HepG2 (cell line): Measurements from ENCODE around the gene CEP131. TPM values are rescaled to one million over a fixed set of nuclear protein-coding genes. Genes with fewer than 3 reads are reported as not detected.

ENCODE experiments used
- ATAC-seq: fragments of 200-7000 bp; cut with Tn5 transposase; 3 replicates; pipeline ENCODE4 v1.9.1; 2020; ENCODE audit warnings: mild to moderate bottlenecking, moderate library complexity
- BruUV-seq: library from RNA; stranded (reverse); fragments of 400-500 nt; replicated peaks from 2 replicates; lab custom pipeline; 2021; lab: Mats Ljungman, UMichigan
- CTCF ChIA-PET: fragments of 300-600 bp; formaldehyde crosslinking; extraction: SDS; loops from one replicate; lab custom pipeline; 2021; ENCODE audit warnings: low total read pairs, inconsistent platforms, low intra/inter-chr PET ratio; lab: Yijun Ruan, JAX
- POLR2A ChIA-PET: fragments of 350-600 bp; sonication (Branson Sonifier 250); formaldehyde crosslinking; loops from one replicate; lab custom pipeline; 2020; ENCODE audit warnings: antibody characterized with exemption, inconsistent platforms; lab: Yijun Ruan, JAX
- DNase-seq: peaks from one replicate; pipeline ENCODE4 v3.0.0-alpha.2; 2015; ENCODE audit warnings: low spot score
- FAIRE-seq: peaks from 3 replicates; lab custom pipeline; 2011; peaks lifted over from hg19 to GRCh38; lab: Jason Lieb, UNC
- H2AFZ ChIP-seq: one replicate; pipeline ENCODE4 v1.6.1; 2011; ENCODE audit warnings: low read length, inconsistent platforms
- H3K27ac ChIP-seq: fragments of 300-600 bp; 3 replicates; pipeline ENCODE4 v1.8.0; 2011; ENCODE audit warnings: mixed run types, mild to moderate bottlenecking, mixed read lengths, low read length, inconsistent platforms; ENCODE audit not compliant: insufficient read depth; ENCODE audit errors: extremely low read length
- H3K27me3 ChIP-seq, 2 experiments: fragments of 200-600 bp in 1 of 2; 2 replicates in 1 of 2; 3 replicates in 1 of 2; pipeline versions ENCODE4 v1.6.0 to v1.8.0; 2011; ENCODE audit warnings: low read length in 2 of 2, mild to moderate bottlenecking in 2 of 2, moderate library complexity in 2 of 2, inconsistent platforms in 1 of 2; ENCODE audit not compliant: insufficient read depth in 2 of 2, control insufficient read depth in 1 of 2
- H3K36me3 ChIP-seq, 2 experiments: fragments of 200-600 bp in 1 of 2; replicated peaks in 1 of 2; 2 replicates in 1 of 2; 3 replicates in 1 of 2; pipeline versions ENCODE4 v1.5.1 to v1.8.0; 2011; ENCODE audit warnings: low read length in 2 of 2, inconsistent platforms in 1 of 2; ENCODE audit not compliant: insufficient read depth in 2 of 2, control insufficient read depth in 1 of 2
- H3K4me1 ChIP-seq: 2 replicates; pipeline ENCODE4 v1.5.1; 2012; ENCODE audit warnings: low read length, inconsistent platforms; ENCODE audit not compliant: insufficient read depth
- H3K4me2 ChIP-seq: 2 replicates; pipeline ENCODE4 v1.6.0; 2011; ENCODE audit warnings: low read depth, low read length, inconsistent platforms
- H3K4me3 ChIP-seq, 3 experiments: fragments of 200-600 bp in 1 of 3; sonication (generic), shearing (Covaris generic) in 1 of 3; replicated peaks in 1 of 3; 2 replicates each; pipeline ENCODE4 v1.5.1; 2011 to 2016; ENCODE audit warnings: low read length in 3 of 3, inconsistent platforms in 2 of 3, low read depth in 2 of 3, mild to moderate bottlenecking in 2 of 3, control low read depth in 1 of 3, mixed read lengths in 1 of 3; ENCODE audit not compliant: insufficient read depth in 1 of 3
- H3K79me2 ChIP-seq: one replicate; pipeline ENCODE4 v1.6.1; 2011; ENCODE audit warnings: low read length, inconsistent platforms; ENCODE audit not compliant: insufficient read depth
- H3K9ac ChIP-seq: 2 replicates; pipeline ENCODE4 v1.6.0; 2011; ENCODE audit warnings: mild to moderate bottlenecking, low read depth, low read length, inconsistent platforms; ENCODE audit not compliant: insufficient read depth
- H3K9me3 ChIP-seq: 2 replicates; pipeline ENCODE4 v1.5.1; 2012; ENCODE audit warnings: mild to moderate bottlenecking, low read length
- H4K20me1 ChIP-seq: 2 replicates; pipeline ENCODE4 v1.6.0; 2011; ENCODE audit warnings: inconsistent platforms, mild to moderate bottlenecking, low read length, moderate library complexity; ENCODE audit not compliant: insufficient read depth
- ASH2L ChIP-seq: fragments of 300-600, 200-600 bp; sonication (generic); IDR thresholded peaks from 2 replicates; pipeline ENCODE4 v1.7.0; 2017; ENCODE audit warnings: low read depth, mild to moderate bottlenecking, moderate library complexity, mixed read lengths, low read length; ENCODE audit not compliant: insufficient read length
- FOXK1 ChIP-seq: sonication (generic); formaldehyde crosslinking; IDR thresholded peaks from 2 replicates; pipeline ENCODE4 v1.4.0; 2020; ENCODE audit warnings: low read depth, missing genetic modification reagents, borderline replicate concordance
- KDM5B ChIP-seq: sonication (generic); formaldehyde crosslinking; IDR thresholded peaks from 2 replicates; pipeline ENCODE4 v1.4.0; 2020; ENCODE audit warnings: missing genetic modification reagents, mild to moderate bottlenecking, borderline replicate concordance
- MIER3 ChIP-seq: IDR thresholded peaks from 2 replicates; pipeline ENCODE4 v1.6.1; 2016; ENCODE audit warnings: missing compliant biosample characterization, borderline replicate concordance
- MIXL1 ChIP-seq: IDR thresholded peaks from 2 replicates; pipeline ENCODE4 v1.6.1; 2016
- PRPF4 ChIP-seq: fragments of 200-400 bp; formaldehyde crosslinking; IDR thresholded peaks from 2 replicates; pipeline ENCODE4 v1.6.1; 2016; ENCODE audit warnings: low read length, low read depth; ENCODE audit not compliant: poor library complexity, severe bottlenecking
- SMAD1 ChIP-seq: sonication (generic); formaldehyde crosslinking; IDR thresholded peaks from 2 replicates; pipeline ENCODE4 v1.4.0; 2020; ENCODE audit warnings: missing genetic modification reagents, low read depth, mild to moderate bottlenecking, borderline replicate concordance
- SMAD3 ChIP-seq: sonication (generic); formaldehyde crosslinking; IDR thresholded peaks from 2 replicates; pipeline ENCODE4 v1.4.0; 2020; ENCODE audit warnings: missing genetic modification reagents
- ZNF569 ChIP-seq: sonication (generic); formaldehyde crosslinking; IDR thresholded peaks from 2 replicates; pipeline ENCODE4 v1.5.0; 2020; ENCODE audit warnings: mild to moderate bottlenecking, missing genetic modification reagents, moderate library complexity, borderline replicate concordance
- WGBS: methylation state at CpG from one replicate; pipeline ENCODE4 v1.1.6; 2017; ENCODE audit warnings: low lambda C conversion rate; 5-methylcytosine and 5-hydroxymethylcytosine counted together
- in situ Hi-C: cut with HindIII; loops from 2 replicates; pipeline ENCODE4 v1.10.0; 2017; ENCODE audit warnings: low pct_unique_long_range_greater_than_20kb; ENCODE audit not compliant: extremely low pct_ligation_motif_present
- intact Hi-C: fragments of 100-400 bp; cut with micrococcal nuclease; formaldehyde crosslinking; loops from one replicate; pipeline ENCODE4 v1.10.0; 2022; ENCODE audit not compliant: unreplicated experiment
- polyA plus RNA-seq, 8 experiments: library from polyadenylated mRNA; depleted of rRNA in 3 of 8; stranded (reverse) in 7 of 8; unstranded in 1 of 8; fragments of >200 nt; fragmentation: Illumina TruSeq in 4 of 8; extraction: Trizol in 4 of 8; gene quantifications; 2 replicates each; pipeline versions ENCODE4 v1.2.1 to v1.2.3, GENCODE V29; 2011 to 2016; ENCODE audit warnings: low read depth in 4 of 8, missing spikeins in 1 of 8, mixed read lengths in 1 of 8; ENCODE audit not compliant: insufficient read depth in 1 of 8
- total RNA-seq, 5 experiments: library from RNA; depleted of rRNA; stranded (reverse); fragments of >200 nt; fragmentation: Illumina TruSeq; extraction: Trizol; gene quantifications; 2 replicates each; pipeline ENCODE4 v1.2.3, GENCODE V29; 2016; ENCODE audit warnings: low read depth in 1 of 5
- TF ChIP-seq, protein P1 (sequence below): sonication (generic); formaldehyde crosslinking; IDR thresholded peaks from 2 replicates; pipeline ENCODE4 v1.4.0; 2020; ENCODE audit warnings: missing genetic modification reagents
- TF ChIP-seq, protein P2 (sequence below): sonication (generic); formaldehyde crosslinking; IDR thresholded peaks from 2 replicates; pipeline ENCODE4 v1.9.0; 2021; ENCODE audit warnings: missing genetic modification reagents, borderline replicate concordance

The CEP131 gene
- total and polyA plus RNA-seq, 2 of the 13 experiments (the other 11 are each of a cell fraction or from before 2014, with no cell fraction given): 5.0 to 16.8 TPM

DNA sequence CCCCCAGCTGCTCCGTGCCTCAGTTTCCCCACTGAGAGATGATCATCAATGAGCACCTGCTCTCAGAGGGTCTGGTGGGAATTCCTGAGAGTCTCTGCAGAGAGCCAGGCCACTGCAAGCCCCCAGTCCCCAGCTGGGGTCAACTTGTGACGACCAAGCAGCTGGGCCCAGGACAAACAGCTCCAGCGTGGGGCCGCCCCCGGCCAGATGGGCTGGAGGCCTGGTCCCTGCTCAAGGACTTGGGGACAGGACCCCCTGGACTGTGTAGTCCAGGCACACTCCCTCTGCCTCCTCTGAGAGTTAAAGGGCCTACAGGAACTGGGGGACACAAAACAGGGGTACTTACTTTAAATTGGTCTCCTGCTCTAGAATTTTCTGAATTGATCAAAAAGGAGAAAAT is 40.2 kb downstream of the CEP131 start (continued):
- TF ChIP-seq, protein P1, sequence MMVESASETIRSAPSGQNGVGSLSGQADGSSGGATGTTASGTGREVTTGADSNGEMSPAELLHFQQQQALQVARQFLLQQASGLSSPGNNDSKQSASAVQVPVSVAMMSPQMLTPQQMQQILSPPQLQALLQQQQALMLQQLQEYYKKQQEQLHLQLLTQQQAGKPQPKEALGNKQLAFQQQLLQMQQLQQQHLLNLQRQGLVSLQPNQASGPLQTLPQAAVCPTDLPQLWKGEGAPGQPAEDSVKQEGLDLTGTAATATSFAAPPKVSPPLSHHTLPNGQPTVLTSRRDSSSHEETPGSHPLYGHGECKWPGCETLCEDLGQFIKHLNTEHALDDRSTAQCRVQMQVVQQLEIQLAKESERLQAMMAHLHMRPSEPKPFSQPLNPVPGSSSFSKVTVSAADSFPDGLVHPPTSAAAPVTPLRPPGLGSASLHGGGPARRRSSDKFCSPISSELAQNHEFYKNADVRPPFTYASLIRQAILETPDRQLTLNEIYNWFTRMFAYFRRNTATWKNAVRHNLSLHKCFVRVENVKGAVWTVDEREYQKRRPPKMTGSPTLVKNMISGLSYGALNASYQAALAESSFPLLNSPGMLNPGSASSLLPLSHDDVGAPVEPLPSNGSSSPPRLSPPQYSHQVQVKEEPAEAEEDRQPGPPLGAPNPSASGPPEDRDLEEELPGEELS: no peak
- TF ChIP-seq ASH2L (no peak), SMAD1 (CRISPR knock-in tag) (no peak), KDM5B (CRISPR knock-in tag) (no peak), SMAD3 (CRISPR knock-in tag) (no peak), PRPF4 (no peak)
- TF ChIP-seq, protein P2, sequence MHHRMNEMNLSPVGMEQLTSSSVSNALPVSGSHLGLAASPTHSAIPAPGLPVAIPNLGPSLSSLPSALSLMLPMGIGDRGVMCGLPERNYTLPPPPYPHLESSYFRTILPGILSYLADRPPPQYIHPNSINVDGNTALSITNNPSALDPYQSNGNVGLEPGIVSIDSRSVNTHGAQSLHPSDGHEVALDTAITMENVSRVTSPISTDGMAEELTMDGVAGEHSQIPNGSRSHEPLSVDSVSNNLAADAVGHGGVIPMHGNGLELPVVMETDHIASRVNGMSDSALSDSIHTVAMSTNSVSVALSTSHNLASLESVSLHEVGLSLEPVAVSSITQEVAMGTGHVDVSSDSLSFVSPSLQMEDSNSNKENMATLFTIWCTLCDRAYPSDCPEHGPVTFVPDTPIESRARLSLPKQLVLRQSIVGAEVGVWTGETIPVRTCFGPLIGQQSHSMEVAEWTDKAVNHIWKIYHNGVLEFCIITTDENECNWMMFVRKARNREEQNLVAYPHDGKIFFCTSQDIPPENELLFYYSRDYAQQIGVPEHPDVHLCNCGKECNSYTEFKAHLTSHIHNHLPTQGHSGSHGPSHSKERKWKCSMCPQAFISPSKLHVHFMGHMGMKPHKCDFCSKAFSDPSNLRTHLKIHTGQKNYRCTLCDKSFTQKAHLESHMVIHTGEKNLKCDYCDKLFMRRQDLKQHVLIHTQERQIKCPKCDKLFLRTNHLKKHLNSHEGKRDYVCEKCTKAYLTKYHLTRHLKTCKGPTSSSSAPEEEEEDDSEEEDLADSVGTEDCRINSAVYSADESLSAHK (CRISPR knock-in tag): no peak

DNA sequence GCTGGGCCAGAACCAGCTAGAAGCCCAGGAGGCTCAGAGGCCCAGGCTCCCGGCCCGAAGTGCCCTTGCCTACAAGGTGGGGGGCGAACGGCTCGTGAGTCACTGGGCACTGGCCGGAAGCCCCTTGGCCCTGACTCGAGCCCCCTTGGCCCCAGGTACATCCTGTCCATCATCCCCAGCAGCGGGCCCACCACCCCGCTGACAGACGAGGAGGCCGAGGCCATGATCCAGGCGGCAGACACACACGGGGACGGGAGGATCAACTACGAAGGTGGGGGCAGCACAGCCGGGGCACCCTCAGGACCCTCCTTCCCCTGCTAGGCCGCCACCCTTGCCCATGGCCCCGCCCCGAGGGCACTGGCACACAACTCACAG is 41.0 kb downstream of the CEP131 start:
- H3K36me3 ChIP-seq: no peaks in the 10 kb centered on the region
- no peak overlapping the region for H3K4me2 ChIP-seq
- DNase-seq: no peak
- peaks cover 22 to 59% of the 10 kb centered on the region in 2 experiments for H3K27me3 ChIP-seq
- intact Hi-C loops (no loop called here), in situ Hi-C loops (no loop called here)
- POLR2A ChIA-PET: no interaction called here
- no peak overlapping the region for H3K4me3 ChIP-seq
- 38% methylated on average over 10 of the region's 19 CpGs for WGBS
- H3K9me3 ChIP-seq: no peaks in the 10 kb centered on the region
- no TSS peak for BruUV-seq
- CTCF ChIA-PET: no interaction called here
- H3K27ac ChIP-seq: no peak overlapping the region
- ATAC-seq: no peak
- H3K4me1 ChIP-seq: peaks cover 52% of the 10 kb centered on the region
- H3K9ac ChIP-seq: no peak overlapping the region
- TF ChIP-seq FOXK1 (CRISPR knock-in tag): no peak
- no peak for TF ChIP-seq MIER3 (CRISPR knock-in tag)
- TF ChIP-seq ZNF569 (CRISPR knock-in tag): no peak
- TF ChIP-seq MIXL1 (CRISPR knock-in tag): no peak
- no peaks in the 10 kb centered on the region for H3K79me2 ChIP-seq
- no peak overlapping the region for H2AFZ ChIP-seq
- no peak for FAIRE-seq
- no peaks in the 10 kb centered on the region for H4K20me1 ChIP-seq
